GM19025 (cell line): ENCODE measurements around the gene TREM1.
"Not testable (repeated sequence)": the region's sequence is repeated elsewhere in the genome, so short reads cannot be mapped to it uniquely, and the experiment has no call there.

ENCODE experiments used
- ATAC-seq: cut with Tn5 transposase; IDR thresholded peaks from one replicate; pipeline ENCODE4 v1.9.1; 2021; ENCODE audit warnings: mild to moderate bottlenecking, low read depth, moderate library complexity; ENCODE audit not compliant: unreplicated experiment

The TREM1 gene

DNA sequence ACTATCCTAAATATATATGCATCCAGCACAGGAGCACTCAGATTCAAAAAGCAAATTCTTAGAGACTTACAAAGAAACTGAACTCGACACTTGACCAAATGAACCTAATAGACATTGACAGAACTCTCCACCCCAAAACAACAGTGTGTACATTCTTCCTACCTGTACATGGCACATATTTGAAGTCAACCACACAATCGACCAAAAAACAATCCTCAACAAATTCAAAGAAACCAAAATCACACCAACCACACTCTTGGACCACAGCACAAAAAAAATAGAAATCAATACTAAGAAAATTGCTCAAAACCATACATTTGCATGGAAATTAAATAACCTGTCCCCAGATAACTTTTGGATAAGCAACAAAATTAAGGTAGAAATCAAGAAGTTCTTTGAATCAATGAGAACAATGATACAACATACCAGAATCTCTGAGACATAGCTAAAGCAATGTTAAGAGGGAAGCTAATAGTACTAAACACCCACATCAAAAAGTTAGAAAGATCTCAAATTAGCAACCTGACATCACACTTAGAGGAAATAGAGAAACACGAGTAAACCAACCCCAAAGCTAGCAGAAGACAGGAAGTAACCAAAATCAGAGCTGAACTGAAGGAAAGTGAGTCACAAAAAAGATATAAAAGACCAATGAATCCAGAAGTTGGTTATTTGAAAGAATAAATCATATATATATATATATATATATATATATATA is 12.5 kb upstream of the TREM1 start:
- no peak for ATAC-seq

DNA sequence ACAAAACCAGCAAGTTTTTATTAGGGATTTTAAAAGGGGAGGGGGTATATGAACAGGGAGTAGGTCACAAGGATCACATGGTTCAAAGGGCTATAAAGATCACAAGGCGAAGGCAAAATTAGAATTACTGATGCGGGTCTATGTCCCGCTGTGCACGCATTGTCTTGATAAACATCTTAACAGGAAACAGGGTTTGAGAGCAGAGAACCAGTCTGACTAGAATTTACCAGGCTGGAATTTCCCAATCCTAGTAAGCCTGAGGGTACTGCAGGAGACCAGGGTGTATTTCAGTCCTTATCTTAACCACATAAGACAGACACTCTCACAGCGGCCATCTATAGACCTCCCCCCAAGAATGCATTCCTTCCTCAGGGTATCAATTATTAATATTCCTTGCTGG is 10.8 kb upstream of the TREM1 start:
- ATAC-seq = not testable (repeated sequence)

DNA sequence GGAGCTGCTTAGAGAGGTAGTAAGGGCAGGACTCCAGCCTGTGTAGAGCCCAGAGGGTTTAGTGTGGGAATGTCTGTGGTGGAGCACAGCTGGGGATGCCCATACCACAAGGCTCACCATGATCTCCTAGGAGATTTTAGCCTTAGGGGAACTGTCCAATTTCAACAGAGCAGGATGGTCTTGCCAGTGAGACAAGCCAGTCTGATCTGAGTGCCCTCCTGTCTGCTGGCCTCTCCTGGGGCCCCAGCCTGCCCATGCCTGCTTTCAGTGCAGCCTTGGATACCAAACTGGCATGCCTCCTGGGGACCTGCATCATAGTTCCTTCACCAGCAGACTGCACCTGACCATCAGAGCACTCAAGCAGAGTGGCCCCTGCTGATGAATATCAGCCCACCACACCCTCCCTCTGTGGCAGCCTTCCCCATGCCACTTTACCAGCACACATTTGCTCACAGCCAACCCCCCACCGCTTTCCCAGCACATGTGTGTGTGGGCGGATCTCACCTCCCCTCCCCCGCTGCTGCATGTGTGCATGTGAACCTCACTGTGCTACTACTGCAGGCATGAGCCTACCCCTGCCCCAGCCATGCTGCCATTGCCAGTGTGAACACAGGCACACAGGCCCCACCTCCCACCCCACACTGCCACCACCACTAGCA is 7.9 kb upstream of the TREM1 start:
- no peak for ATAC-seq

DNA sequence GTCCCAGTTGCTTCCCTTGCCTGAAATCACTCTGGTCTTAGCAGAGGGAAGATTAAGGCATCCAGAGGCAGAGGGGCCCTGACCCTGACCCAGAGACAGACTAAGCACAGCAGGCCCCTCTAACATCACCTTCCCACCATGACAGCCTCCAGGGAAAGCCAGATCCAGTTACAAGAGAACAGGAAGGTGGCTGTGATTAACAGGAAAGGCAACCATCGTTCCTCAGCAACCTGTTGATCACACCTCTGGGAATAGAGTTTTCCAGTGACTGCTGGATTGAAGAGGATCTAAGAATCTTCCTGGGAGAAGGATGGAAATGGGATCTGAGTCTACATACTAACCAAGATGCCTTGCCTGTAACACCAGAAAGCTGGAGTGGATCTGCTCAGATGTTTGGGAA is 5.2 kb upstream of the TREM1 start:
- no peak for ATAC-seq

DNA sequence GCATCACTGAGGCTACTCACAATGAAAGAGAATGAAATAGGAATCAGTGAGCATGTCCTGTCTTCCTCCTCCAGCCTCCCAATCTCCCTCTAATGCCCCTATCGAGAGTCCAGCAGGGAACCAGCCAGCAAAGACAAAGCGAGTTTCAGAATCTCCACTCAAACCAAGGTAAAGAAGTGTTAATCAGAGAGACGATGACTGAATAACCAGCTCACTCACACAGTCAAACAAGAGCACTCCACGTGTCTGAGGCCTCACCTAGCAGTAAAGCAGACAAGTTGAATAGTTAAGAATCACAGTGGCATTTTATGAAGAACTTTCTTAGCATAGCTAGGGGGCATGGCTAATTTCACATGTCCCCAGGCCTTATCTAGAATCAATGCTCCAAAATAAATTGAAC is 3.3 kb upstream of the TREM1 start:
- no peak for ATAC-seq

DNA sequence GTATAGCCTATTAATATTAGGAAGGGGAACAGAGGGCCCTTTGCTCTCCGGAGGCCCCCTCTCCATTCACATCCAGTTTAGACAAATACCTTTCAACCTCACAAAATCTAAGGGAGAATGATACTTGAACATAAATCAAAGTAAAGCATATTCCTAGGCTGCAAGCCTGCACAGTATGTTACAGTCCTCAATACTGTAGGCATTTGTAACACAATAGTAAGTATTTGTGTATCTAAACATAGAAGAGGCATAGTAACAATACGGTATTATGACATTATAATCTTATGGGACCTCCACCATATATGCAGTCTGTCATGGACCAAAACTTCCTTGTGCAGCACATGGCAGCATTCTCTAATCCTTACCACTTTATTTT is 2.3 kb upstream of the TREM1 start:
- ATAC-seq = no peak

DNA sequence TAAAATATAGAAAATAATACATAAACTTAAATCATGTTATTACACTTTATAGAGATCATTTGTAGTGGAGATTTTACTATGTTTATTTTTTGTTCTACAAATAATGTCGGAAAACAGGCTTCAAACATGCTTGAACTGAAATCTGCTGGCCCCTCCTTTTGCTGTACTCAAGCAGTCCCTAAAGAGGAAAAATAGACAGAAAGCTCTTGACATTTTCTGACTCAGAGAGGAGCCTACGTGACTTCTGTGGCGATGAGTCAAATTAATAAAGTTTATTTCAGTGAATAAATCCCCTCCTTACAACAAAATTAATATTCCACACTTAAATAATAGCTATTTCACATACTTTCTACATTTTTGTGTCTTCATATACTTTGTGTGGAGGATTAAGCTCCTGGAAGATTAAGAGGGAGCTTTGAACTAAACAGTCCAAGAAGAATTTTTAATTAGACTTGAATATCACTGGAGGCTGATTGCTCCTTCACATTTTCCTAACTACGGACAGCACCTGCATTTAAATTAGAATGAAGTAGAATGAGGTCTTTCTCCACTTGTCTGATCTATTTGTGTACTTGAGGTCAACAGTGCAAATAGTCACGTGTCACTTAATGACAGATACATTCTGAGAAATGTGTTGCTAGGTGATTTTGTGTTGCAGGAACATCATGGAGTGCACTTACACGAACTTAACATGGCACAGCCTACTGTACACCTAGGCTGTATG is 1.7 kb upstream of the TREM1 start:
- no peak for ATAC-seq

DNA sequence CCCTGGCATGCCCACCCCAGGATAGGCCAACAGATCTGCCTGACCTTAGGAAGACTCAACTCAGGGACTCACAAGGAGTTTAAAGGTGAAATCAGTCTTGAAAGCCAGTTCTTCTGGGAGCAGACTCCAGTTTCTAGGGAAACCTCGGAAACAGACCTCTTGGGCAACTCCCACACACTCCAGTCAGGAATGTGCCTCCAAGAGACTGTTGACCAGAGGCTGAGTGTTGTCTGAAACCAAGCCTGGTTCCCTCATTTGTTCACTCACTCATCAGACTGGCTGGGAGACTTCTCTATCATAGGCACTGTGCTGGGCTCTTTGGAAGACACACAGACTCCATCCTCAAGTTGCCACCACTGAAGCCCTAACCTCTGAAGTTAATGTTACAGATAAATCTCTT is 1.8 kb downstream of the TREM1 start:
- no peak for ATAC-seq

DNA sequence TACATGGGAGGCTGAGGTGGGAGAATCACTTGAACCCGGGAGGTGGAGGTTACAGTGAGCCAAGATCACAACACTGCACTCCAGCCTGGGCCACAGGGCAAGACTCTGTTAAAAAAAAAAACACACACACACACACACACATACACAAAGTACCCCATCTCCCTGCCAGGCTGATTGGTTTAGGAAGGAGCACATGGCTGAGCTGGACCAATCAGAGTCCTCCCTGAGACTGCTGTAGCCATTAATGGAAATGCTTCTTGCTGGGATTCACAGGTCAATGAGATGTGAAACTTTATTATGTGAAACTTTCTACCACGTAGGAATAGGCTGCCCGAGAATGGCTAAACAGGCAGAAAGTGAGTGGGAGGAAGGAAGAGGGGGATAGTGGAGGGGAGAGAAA is 2.9 kb downstream of the TREM1 start:
- no peak for ATAC-seq

DNA sequence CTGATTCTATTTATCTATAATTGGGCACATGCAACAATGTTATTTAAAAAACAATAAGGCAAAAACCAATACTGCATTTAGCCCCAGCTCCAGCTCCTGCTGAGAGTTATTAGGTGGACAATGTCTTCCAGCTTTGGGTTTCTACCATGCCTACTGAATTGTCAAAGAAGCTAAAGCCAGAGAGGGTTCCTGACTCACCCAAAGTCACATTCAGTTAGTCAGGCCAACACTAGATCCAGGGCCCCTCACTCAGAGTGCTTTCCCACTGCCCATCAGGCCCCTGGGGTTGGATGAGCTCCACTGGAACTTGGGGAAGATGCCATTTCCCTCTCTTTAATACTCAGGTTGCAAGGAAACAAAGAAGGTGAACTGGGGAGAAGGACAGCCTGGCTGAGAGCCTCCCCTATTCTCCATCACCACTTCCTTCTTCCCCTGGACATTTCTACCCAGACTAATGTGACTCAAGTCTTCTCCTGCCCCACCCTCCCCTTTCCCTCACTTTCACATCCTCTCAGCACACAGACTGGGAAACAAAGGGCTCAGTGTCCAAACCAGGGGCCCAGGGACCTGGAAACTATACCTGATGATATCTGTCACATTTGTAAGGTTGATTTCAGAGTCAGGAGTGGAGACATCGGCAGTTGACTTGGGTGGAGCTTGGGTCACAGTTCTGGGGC is 6.0 kb downstream of the TREM1 start:
- ATAC-seq = no peak

DNA sequence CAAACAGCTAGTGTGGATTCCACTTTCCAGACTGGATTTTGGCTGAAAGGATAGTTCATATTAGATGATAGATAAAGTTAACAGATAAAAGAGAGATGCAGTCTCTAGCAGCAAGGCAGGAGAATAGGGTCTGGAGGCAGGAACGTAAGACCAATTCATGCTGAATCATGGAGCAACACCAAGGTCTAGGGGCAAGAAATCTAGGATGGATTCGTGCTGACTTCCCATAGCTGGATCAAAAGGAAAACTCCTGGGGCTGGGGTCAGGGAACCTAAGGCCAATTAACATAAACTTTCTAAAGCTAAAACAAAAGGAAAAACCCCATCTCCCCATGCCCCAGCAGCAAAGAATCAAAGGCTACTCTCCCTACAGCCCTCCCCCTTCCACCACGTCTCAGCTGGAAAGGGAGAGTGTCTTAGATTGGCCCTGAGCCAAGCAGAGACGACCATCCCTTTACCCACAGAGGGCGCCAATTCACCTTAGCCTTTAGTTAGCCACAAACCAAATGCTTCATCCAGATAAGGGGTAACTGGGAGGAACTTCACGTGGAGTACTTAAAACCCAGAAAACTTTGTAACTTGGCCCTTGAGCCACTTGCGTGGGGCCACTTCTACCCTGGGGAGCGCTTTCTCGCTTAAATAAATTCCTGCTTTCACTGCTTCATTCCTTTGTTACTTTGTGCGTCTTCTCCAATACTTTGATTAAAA is 7.6 kb downstream of the TREM1 start:
- no peak for ATAC-seq

DNA sequence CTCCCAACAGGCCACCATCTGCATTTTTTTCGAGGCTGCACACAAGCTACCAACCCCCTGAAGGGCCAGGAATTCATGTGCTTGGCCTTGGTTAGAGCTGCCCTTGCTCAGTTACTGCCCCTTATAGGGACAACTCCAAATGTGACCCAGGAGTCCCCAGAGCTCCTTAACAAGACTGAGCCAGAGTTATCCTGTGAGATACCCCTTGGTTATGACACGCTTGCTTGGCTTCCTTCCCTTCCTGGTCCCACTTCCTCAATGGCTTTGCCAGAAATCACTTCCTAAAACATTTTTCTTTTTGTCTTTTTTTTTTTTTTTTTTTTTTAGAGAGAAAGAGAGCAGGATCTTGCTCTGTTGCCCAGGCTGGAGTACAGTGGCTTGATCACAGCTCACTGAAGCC is 8.9 kb downstream of the TREM1 start:
- no peak for ATAC-seq

DNA sequence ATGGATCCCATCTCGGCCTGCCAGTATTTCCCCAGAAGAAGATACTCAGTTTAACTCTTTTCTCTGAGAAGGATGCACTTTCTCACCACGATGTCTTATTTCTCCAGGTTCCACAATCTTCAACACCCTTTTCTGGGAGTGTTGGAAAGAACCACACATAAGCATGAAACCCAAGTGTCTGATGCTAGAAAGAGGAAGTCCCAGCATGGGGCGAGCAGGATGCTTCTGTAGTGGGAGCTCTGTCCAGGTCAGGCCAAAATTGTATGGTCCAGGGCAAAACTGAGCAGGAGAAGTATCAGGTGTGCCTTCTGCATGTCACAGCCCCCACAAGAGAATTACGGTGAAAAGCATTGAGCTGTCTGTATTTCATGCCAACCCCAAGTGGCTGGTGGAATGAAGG is 11.0 kb downstream of the TREM1 start:
- no peak for ATAC-seq

DNA sequence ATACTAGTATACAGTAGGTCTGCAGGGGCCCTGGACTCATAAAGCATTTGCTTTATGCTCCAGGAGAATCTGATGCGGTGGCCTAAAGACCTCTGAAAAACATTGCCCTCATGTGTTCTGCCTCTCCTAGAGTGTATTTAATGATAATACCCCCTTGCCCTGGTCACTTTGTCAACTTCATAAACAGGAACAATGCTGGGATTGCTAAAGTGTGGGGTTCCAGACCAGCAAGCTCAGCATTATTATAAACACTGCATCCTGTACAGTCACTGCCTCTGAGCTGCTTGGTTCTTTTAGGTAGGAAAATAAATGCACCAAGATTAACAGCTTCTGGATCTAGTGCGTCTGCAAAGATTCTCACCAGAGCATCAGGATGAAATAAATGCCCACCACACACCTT is 12.2 kb downstream of the TREM1 start:
- ATAC-seq = no peak

DNA sequence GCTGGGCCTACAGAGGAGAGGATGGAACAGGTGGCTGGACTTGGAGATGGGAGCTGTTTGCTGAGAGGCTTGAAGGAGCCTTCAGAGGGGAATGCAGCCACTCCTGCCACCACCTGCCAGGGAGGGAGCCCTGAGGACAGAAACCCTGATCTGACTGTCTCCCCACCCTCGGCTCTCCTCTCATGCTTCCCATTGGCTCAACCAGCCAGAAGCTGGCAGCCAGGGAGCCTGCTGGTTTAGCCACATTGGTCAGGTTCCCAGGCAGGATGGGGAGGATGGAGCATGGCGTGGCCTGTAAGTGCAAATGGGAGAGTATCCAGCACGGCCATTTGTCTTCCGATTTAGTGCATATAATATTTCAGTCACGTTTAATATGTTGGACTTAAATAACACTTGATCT is 12.8 kb downstream of the TREM1 start:
- no peak for ATAC-seq

DNA sequence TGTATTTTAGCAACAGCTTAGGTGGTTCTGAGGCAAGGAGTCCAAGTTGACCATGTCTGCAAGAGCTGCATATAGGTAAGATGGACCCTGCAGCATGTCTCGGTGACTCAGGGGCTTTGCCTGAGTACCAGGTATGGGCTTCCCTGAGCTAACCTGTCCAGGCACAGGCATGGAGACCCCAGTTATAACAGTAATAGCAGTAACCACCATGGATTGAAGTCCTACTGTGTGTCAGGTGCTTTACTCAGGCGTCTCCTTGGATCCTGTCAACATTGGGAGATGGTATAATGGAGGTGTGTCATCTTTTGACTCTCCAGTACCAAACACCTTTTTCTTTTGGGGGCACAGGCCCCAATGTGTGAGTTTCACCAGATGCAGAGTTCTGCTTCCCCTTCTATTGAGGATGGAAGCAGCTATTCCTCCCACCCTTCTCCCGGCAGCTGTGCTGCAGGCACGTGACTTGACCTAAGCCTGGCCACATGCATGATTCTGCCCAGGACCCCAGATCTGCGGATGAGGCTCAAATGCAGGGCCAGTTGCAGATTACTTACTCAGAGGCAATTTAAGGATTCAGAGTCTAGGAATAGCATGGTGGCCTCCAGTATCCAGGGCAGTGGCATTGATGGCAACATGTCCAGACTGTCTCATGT is 13.8 kb downstream of the TREM1 start:
- no peak for ATAC-seq

DNA sequence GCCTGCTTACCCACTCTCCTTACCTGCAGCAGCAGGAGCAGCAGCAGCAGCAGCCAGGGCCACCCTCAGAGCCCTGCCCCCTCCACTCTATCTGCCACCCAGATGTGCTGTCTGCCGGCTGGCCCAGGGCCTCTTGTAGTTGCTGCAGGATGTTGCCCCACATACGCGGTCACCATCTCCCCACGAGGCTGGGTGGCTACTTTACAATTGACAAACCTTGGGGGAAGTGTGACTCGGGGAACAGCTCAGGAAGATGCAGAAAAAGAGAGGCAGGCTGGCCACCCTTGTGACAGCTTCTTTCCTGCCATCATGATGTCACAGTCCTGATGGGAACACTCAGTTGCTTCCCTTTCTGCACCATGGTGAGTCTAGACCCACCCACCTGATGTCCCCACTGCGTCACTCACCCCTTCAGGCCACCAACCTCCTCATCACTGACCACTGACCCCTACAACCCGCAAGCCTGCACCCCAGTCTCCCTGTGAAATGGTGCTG is 14.5 kb downstream of the TREM1 start:
- no peak for ATAC-seq

DNA sequence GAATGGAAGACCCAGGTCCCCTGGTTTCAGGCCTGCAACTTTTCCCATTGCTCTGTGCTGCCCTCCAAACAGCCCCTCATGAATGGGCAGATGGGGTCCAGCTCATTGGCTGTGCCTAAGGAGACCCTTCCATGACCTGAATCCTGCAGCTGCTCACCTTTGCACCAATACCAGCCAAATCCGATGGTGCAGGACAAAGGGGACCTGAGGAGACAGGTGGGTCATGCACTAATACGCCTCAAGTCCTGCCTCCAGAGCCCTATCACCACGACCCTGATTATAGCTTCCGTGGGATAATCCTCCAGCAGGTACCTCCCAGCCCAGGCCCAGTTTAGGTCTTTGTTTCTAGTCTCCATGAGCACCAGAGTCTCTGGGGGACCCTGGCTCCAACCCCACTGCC is 16.8 kb downstream of the TREM1 start:
- ATAC-seq = no peak

DNA sequence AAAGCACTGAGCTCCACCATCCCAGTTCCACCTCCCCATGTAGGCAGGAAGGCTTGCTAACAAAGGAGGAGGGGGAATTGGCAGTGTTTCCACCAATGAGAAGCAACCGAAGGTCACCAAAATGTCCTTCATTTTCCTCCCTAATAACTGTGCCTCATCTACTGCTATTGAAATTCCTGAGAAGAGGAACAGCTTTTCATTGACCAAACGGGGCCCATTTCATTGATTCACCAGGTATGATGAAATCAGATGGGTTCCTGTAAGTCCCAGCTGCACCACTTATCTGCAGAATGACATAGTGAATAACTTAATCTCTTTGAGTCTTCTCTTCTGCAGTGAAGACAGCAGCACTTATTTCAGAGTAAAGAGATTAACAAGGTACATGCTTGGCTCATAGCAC is 17.3 kb downstream of the TREM1 start:
- ATAC-seq = no peak

DNA sequence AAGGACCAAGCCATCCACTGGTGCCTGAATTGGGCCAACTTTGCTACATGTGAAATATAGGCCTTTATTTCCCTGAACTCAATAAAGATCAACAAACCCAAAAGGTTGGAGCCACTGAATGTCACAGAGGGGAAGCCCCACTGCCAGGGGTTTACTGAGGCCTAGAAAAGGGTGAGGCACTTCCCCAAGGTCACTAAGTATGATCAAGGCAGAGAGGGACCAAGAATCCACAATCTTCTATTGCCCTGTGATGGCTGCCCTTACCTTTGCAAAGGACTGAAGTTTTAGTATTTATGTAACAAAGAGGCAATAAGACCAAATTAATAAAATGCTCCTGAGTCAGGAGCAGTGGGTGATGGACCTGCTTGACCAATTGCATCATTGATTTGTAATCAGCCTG is 18.0 kb downstream of the TREM1 start:
- no peak for ATAC-seq
